Fibroblast of skin of right biceps (primary cell): ENCODE results near the gene CDHR1.
A peak's percentile ranks its signal among the peaks of the same experiment; 100 is the strongest.
"Not testable (repeated sequence)": the region's sequence is repeated elsewhere in the genome, so short reads cannot be mapped to it uniquely, and the experiment has no call there.

Experiments used
- DNase-seq: peaks from one replicate; pipeline ENCODE4 v3.0.0-alpha.2; 2013

CDHR1 gene

DNA sequence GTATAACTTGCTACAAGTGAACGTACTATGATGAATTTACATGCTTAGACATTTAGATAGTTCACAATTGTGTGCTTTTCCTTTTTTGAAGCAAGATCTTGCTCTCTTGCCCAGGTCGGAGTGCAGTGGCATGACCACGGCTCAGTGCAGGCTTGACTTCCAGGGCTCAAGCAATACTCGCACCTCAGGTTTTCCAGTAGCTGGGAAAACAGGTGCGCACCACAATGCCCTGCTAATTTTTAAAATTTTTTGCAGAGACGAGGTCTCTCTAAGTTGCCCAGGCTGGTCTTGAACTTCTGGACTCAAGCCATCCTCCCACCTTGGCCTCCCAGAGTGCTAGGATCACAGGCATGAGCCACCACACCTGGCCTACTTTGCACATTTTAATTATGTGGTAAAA is 18.9 kb upstream of the CDHR1 start:
- DNase-seq: no peak

- DNase-seq: no peak
Measured at GRCh38 chr10:84176351-84176750, 18.0 kb upstream of the CDHR1 start.

DNA sequence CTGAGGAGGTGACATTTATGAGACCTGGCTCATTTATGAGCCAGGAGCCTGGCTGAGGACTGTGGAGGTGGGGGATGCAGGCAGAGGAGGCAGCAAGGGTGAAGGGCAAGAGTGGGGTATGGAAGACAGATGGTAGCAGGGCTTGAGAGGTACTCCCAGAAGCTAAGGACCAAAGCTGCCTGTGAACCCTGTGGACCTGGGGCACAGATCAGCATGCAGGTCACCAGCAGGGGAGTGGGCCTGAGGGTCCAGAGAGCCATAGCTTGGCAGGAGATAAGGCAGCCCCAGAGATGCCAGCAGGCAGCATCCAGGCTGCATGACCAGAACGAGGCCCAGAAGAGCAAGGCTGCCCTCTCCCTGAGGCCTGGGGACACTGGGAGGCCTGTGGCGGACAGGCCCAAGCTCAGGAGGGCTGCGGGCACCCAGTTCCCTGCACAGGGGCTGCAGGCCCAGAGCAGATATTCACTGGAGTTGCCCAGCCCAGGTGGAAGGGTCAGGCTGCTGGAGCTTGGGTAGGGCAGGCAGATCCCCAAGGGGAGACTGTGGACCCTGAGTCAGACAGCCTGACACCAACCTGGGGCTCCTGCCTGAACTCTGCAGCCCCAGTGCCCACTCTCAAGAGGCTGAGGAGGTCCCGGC is 17.4 kb upstream of the CDHR1 start:
- DNase-seq: no peak

DNA sequence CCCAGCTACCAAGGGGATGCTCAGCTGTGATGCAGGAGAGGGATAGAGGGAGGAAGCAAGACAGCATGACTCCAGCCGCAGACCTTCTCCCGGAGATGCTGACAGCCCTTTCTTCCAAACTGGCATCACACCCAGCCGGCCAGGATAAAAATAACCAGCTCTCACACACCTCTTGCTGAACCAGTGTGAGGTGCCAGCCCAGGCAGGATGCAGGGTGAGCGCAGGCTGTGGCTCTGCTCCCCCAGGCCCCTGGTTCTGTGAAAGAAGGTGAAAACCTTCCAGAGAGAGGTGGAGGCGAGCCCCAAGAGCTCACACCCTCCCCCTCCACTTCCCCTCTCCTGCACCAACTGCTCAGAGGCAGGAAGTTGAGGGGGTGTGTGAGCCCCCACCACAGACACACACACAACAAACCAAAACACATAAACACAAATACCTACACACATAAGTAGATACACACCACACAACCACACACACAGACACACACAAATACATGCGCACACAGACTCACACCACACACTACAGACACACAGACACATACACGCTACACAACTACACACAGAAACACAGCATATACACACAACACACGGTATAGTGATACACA is 16.7 kb upstream of the CDHR1 start:
- no peak for DNase-seq

DNA sequence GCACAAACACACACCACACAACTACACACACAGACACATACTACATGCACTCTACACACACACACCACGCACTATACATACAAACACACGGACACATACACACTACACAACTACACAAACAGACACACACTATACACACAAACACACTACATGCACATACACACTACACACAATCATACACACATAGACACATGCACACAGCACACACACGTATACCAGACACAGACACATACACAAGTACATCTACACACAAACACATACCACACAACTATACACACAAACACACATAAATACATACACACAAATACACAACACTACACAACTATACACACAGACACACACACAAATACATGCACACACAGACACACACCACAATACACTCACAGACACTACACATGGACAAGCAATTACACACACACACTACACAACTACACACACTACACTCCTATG is 16.2 kb upstream of the CDHR1 start:
- DNase-seq: no peak

- DNase-seq: no peak
Measured at GRCh38 chr10:84179059-84179710, 15.2 kb upstream of the CDHR1 start.

DNA sequence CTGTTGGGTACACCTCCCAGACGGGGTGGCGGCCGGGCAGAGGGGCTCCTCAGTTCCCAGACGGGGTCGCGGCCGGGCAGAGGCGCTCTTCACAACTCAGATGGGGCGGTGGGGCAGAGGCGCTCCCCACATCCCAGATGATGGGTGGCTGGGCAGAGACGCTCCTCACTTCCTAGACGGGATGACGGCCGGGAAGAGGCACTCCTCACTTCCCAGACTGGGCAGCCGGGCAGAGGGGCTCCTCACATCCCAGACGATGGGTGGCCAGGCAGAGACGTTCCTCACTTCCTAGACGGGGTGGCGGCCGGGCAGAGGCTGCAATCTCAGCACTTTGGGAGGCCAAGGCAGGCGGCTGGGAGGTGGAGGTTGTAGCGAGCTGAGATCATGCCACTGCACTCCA is 14.0 kb upstream of the CDHR1 start:
- DNase-seq: not testable (repeated sequence)

DNA sequence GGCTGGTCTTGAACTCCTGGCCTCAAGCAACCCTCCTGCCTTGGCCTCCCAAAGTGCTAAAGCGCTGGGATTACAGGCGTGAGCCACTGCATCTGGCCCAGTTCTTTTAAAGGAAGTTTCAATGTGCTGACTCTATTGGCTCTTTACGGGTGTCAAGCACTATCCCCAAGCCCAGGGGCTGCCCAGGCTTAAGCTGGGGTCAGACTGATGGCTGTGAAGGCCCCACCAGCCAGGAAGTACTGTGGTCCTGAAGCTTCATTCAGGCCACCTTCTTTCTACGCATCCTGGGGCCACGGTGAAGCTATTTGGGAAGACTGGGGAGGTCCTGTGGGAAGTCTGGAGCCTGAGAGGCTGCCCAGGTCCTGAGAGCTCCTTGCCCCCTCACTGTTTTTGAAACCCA is 12.7 kb upstream of the CDHR1 start:
- no peak for DNase-seq

- no peak for DNase-seq
Measured at GRCh38 chr10:84184517-84184916, 9.8 kb upstream of the CDHR1 start.

- DNase-seq: no peak
Measured at GRCh38 chr10:84185526-84186175, 8.7 kb upstream of the CDHR1 start.

GRCh38 chr10:84188815-84189214 is 5.5 kb upstream of the CDHR1 start:
- no peak for DNase-seq

DNA sequence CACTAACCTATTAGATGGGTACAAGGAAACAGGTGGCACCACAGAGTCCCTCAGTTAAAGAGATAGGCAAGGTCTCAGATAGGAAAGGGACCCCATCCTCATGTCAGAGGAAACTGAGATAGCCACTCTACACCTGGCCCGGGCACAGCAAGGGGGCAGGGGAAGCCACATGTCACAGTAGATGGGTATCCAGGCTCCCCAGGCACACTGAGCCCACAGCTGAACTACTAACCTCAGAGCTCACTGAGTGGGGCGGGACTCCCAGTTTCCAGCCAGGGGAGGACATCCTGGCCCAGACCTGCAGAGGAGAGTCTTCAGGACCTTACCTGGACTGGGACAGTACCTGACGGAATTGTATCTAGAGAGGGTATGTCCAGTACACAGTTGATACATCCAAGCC is 3.7 kb upstream of the CDHR1 start:
- no peak for DNase-seq

DNA sequence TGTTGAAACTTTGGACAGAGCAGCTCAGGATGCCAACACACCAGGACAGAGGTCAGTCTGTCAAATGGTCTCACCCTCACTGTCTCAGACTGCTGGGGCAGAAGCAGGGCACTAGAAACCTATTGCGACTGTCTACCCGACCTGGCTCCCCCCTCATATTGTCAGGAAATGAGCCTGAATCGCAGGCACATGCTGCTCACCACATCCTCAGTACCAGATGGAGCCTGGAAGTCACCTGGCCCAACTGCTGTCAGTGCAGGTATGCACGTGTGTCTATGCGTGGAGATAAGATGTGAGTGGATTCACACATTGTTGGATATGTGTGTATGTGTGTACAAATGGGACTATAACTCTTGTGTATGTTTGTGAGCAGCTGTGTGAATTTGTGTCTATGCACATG is 3.2 kb upstream of the CDHR1 start:
- DNase-seq: no peak

DNA sequence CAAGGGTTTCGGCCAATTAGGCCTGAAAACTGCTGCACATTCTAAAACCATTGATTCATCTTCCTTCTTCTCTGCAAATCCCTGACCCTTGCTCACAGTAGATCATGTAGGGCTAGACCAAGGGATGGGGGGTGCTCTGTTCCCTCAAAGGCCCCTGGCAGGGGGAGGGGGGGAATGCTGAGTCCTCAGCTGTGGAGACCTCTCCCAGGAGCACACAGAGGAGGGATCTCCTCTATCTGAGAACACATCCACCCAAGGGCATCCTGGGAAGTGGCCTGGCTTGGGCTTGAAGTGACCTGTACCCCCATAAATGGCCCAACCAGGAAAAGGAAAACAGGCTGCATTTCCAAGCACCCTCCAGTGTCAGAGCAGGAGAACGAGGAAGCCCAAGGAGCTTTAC is 1.0 kb upstream of the CDHR1 start:
- DNase-seq: no peak

GRCh38 chr10:84193846-84194423 is 402 bp upstream of the CDHR1 start:
- peak; percentile 2 for DNase-seq

DNA sequence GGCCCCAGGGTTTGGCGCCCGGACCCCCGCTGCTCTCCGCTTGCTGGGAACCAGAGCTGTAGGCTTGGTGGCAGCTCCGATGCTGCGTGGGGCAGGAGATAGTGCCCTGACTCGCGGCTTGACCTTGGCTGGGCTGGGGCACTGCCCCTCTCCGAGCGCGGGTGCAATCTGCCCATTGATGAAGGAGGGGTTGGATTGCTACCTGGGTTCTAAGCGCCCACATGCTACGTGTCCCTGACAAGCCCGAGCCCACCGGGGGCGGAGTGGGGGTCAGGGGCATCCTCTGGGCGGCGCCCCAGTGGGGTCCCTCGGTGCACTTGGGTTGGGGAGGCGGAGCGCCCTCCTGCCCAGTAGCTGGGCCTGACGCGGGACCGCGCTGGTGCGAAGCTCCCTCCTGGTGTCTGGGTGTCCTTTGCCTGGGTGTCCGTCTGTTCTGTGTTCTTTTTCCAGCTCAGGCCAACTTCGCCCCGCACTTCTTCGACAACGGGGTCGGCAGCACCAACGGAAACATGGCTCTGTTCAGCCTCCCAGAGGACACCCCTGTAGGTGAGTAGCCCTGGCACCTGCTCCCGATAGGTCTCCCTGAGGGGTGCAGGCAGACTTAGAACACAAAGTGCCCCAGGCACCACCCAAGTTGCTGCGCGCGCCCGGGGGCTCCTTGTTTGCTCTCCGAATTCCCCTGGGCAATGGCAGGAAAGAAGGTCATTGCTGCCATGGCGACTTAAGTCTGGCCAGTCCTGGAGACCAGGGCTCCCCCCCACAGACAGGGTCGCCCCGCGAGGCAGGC is 900 bp downstream of the CDHR1 start:
- no peak for DNase-seq

DNA sequence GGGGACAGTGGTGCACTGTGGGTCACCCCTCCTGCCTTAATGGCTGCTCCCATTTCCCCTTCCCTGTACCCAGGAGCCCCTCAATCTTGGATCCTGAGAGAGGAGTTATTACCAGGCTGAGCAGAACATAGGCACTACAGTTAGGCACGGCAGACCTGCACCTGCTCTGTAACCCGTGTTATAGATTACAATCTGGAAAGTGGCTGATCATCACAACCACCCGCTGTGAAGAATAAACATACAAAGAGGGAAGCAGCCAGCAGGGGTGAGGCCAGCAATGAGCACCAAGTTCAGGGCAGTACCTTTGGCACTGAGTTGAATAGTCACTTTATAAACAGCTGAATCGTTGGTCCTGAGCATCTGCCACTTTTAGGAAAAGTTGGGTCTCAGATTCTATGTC is 1.7 kb downstream of the CDHR1 start:
- DNase-seq: no peak

DNA sequence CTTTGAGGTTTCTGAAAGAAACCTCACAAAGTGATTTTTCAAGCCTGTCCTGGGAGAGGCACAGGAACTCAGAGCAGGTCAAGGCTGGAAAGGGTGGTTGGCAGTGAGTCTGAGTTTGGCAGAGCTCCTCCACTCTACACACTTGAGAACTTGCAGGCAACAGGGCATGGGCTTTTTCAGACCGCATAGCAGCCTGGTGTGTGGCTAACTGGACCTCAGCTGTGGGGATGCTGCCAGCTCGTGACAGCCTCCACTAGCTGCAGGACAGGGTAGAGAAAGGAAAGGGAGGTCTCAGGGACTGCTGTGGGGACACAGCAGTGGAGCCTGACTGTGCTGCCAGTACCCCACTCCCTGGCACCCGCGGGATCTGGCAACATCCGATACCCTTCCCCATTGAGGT is 2.6 kb downstream of the CDHR1 start:
- no peak for DNase-seq

- no peak for DNase-seq
Measured at GRCh38 chr10:84197643-84198042, 3.3 kb downstream of the CDHR1 start.

DNA sequence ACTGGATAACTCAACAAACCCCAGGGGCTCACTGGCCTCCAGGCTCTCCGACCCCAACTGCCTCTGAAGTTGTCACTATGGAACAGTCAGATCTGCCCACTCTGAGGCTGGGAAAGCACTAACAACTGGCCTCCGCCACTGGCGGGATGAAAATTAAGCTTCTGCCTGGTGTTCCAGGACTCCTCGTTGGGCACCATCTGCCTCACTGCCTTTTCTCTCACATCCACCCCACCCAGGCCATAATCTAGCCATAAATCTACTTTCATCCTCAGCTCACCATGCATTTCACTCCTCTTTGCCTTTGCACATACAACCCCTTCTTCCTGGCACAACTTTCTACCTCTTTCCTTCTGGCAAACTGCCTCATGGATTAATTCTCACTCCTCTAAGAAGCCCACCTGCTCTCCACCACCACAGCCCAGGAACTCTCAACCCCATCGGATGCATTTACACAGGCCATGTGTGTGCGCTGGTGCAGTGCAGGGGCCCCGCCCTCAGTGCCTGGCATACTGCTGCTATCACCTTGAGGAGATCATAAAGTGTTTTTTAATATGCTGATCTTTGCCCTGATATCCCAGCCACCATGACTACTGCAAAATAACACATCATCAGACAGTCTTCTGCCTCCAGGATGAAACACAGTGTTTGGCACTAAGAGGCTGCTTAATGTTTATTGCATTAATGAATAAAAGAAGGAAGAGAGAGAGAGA is 4.0 kb downstream of the CDHR1 start:
- DNase-seq: no peak

- DNase-seq: no peak
Measured at GRCh38 chr10:84200537-84201243, 6.4 kb downstream of the CDHR1 start.

- DNase-seq: no peak
Measured at GRCh38 chr10:84201244-84201606, 6.9 kb downstream of the CDHR1 start.
